ENCODE measurements around the gene STAMBPL1. TPM values are rescaled to one million over a fixed set of nuclear protein-coding genes. Genes with fewer than 3 reads are reported as not detected.

The STAMBPL1 gene
- total RNA-seq, 1 donor from 2014 or later = 15.7 TPM

DNA sequence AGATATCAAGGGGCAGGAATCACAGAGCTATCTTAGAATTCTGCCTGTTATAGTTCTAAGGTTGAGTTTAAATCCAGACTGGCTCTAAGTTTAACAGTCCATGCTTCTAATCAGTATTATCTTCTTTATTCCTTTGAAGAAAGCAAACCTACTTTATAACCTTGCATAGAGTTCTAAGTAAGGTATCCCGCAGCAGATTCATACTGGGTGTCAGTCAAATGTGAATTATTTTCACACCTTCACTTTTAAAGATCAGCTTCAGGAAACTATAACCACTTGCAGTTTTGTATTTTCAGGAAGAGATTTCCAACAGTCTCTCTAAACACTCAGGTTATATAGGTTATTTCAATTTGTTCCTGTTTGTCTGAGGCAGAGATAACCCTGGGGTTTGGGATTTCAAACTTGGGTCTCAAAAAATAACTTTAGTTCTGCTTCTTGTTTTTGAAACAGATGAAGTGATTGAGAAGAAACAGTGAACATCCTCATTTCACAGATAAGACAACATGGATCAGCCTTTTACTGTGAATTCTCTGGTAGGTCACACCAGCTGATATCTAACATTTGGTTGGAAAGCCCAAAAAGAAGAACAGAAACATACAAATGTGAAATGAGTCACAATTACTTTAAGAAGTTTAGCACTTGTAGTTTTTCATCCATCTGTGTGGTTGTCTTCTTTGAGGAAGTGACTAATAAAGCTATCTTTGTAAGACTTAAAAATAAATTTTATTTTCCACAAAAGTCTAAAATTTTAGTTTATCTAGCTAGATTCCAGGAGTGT is 21.4 kb downstream of the STAMBPL1 start:
- Histone ChIP-seq H3K27me3 (no peaks in the 10 kb centered on the region), H3K36me3 (peaks cover 0 to 4% of the 10 kb centered on the region in 2 donors), H3K9me3 (no peaks in the 10 kb centered on the region), H3K27ac (no peak overlapping the region), H3K4me3 (no peak overlapping the region), H3K4me1 (peaks cover 18% of the 10 kb centered on the region)
- TF ChIP-seq, protein P1, sequence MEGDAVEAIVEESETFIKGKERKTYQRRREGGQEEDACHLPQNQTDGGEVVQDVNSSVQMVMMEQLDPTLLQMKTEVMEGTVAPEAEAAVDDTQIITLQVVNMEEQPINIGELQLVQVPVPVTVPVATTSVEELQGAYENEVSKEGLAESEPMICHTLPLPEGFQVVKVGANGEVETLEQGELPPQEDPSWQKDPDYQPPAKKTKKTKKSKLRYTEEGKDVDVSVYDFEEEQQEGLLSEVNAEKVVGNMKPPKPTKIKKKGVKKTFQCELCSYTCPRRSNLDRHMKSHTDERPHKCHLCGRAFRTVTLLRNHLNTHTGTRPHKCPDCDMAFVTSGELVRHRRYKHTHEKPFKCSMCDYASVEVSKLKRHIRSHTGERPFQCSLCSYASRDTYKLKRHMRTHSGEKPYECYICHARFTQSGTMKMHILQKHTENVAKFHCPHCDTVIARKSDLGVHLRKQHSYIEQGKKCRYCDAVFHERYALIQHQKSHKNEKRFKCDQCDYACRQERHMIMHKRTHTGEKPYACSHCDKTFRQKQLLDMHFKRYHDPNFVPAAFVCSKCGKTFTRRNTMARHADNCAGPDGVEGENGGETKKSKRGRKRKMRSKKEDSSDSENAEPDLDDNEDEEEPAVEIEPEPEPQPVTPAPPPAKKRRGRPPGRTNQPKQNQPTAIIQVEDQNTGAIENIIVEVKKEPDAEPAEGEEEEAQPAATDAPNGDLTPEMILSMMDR (IDR thresholded peaks at IDR 0.05) = no peak
- no peak for TF ChIP-seq POLR2AphosphoS5 (IDR thresholded peaks at IDR 0.05; ENCODE audit: insufficient read depth in 1 of 2, low read depth in 1 of 2)
- TF ChIP-seq POLR2A (IDR thresholded peaks at IDR 0.05) = no peak
- intact Hi-C loops (cut with DNase I) = no loop called here
- no peak for DNase-seq (ENCODE audit: extremely low spot score in 2 of 2)

DNA sequence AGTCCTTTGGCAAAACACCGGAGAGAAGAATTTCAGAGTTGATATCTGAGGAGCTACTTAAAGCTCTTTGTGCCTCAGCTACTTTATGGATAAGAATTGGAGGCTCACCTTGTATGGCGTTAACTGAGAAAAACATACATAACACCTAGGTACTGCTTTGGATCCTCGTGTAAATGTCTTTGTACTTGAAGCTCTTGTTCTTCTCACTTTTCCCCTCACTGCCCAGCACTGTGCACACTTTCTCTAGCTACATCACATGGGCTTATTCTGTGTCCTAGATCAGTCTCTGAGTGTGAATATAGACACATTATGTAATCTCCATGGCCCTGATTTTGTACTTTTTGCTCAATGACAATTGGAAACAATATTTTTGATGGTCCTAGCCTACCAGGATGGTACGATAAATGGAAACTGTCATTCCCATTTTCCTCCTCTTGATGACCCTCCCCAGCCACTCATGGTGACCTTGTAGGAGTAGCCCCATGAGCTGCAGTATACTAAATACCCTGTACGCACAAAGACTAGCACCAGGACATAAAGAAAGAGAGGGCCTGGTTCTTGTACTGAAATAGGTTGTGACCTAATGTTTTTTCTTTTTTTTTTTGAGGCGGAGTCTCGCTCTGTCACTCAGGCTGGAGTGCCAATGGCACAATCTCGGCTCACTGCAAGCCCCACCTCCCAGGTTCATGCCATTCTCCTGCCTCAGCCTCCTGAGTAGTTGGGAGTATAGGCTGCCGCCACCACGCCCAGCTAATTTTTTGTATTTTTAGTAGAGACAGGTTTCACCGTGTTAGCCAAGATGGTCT is 22.1 kb downstream of the STAMBPL1 start:
- no peak for DNase-seq (ENCODE audit: extremely low spot score in 2 of 2)
- Histone ChIP-seq H3K4me1 (peaks cover 12% of the 10 kb centered on the region), H3K4me3 (no peak overlapping the region), H3K27ac (no peak overlapping the region), H3K9me3 (no peaks in the 10 kb centered on the region), H3K36me3 (peaks cover 0 to 4% of the 10 kb centered on the region in 2 donors), H3K27me3 (no peaks in the 10 kb centered on the region)
- intact Hi-C loops (cut with DNase I) = no loop called here
- no peak for TF ChIP-seq POLR2A (IDR thresholded peaks at IDR 0.05)

DNA sequence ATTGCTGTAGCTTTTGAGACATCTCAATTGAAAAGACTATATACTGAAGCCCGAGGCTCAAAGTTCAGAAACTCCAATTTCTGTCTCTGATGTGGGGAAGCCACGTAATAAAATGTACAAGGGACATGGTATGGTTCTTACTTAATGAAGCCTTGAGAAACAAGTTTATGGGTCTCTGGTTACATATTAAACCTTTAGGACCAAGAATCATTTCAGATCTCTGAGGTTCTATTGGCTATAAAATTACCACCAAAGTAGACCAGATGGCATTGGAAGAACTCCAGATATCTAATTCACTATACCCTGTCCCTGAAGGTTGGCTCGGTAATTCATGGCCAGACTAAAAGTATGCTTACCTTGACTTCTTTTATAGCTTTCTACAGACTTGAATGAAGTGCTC is 23.7 kb downstream of the STAMBPL1 start:
- intact Hi-C loops (cut with DNase I) = no loop called here
- TF ChIP-seq POLR2AphosphoS5 (IDR thresholded peaks at IDR 0.05; ENCODE audit: insufficient read depth in 1 of 2, low read depth in 1 of 2) (no peak), POLR2A (IDR thresholded peaks at IDR 0.05) (no peak)
- TF ChIP-seq, protein P1 (IDR thresholded peaks at IDR 0.05) = no peak
- H3K27me3 ChIP-seq = no peaks in the 10 kb centered on the region
- no peaks in the 10 kb centered on the region for H3K9me3 ChIP-seq
- H3K27ac ChIP-seq = no peak overlapping the region
- no peaks in the 10 kb centered on the region for H3K4me1 ChIP-seq
- H3K4me3 ChIP-seq = no peak overlapping the region
- peaks cover 0 to 4% of the 10 kb centered on the region in 2 donors for H3K36me3 ChIP-seq
- DNase-seq (ENCODE audit: extremely low spot score in 2 of 2) = no peak

DNA sequence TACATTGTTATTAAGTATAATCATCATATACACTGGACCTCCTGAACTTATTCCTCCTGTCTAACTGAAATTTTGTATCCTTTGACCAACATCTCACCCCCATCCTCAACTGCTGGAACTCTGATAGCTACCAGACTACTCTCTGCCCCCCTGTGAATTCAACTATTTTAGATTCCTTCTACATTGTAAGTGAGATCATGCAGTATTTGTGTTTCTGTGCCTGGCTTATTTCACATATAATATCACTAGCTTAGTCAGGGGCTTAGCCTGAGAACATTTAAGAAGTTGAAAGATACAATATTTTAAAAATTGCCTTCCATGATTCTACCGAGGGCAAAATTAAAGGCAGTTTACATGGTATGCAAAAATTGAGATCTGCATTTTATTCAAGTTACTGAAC is 26.9 kb downstream of the STAMBPL1 start:
- H3K4me1 ChIP-seq = no peaks in the 10 kb centered on the region
- no peaks in the 10 kb centered on the region for H3K27me3 ChIP-seq
- TF ChIP-seq POLR2A (IDR thresholded peaks at IDR 0.05) (no peak), POLR2AphosphoS5 (IDR thresholded peaks at IDR 0.05; ENCODE audit: insufficient read depth in 1 of 2, low read depth in 1 of 2) (no peak)
- TF ChIP-seq, protein P1 (IDR thresholded peaks at IDR 0.05) = no peak
- H3K36me3 ChIP-seq = peaks cover 0 to 4% of the 10 kb centered on the region in 2 donors
- no peak for DNase-seq (ENCODE audit: extremely low spot score in 2 of 2)
- H3K27ac ChIP-seq = no peak overlapping the region
- no peak overlapping the region for H3K4me3 ChIP-seq
- intact Hi-C loops (cut with DNase I) = no loop called here
- no peaks in the 10 kb centered on the region for H3K9me3 ChIP-seq

DNA sequence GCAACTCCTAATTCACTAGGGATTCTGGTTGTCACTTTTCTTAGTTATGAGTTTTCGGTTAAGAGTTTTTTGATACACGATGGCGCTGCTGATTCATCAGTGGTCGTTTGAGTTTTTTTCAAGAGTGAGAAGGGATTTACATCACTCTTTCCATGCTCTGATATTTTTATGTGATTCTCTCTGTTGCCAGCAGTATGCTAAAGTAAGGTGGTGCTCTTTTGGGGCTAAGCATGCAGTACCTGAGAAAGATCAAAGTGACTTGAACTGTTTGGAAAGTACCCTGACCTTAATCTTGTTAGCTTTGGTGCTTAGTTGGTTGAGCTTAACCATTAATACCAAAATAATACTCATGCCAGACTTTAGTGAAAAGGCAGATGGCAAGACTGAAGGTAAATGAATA is 28.1 kb downstream of the STAMBPL1 start:
- H3K27me3 ChIP-seq = no peaks in the 10 kb centered on the region
- no peak for DNase-seq (ENCODE audit: extremely low spot score in 2 of 2)
- H3K9me3 ChIP-seq = no peaks in the 10 kb centered on the region
- no peak overlapping the region for H3K4me3 ChIP-seq
- TF ChIP-seq POLR2A (IDR thresholded peaks at IDR 0.05) (no peak), POLR2AphosphoS5 (IDR thresholded peaks at IDR 0.05; ENCODE audit: insufficient read depth in 1 of 2, low read depth in 1 of 2) (no peak)
- TF ChIP-seq, protein P1 (IDR thresholded peaks at IDR 0.05) = no peak
- H3K27ac ChIP-seq = no peak overlapping the region
- no peaks in the 10 kb centered on the region for H3K4me1 ChIP-seq
- peaks cover 0 to 4% of the 10 kb centered on the region in 2 donors for H3K36me3 ChIP-seq
- intact Hi-C loops (cut with DNase I) = no loop called here

Measured in vagina (tissue), 2 donors.